ENCODE data around the gene ADCY1.

ADCY1 gene

DNA sequence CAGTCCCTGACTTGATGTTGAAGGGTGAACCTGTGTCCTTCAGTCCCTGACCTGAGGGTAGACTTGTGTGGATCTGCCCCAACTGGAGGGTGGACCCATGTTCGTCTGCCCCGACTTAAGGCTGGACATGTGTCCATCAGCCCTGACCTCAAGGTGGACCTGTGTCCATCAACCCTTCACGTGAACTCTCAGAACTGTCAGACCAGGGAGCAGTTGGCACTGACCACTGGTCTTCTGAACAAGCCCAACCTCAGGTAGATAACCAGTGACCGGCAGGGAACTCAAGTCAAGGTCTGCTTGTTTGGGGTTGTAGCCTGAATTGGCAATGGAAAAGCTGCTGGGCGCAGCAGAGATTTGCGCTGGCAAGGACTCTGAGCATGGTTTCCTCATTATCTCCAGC is 96.5 kb downstream of the ADCY1 start:
- DNase-seq (ENCODE audit: low spot score): no peak

- DNase-seq (ENCODE audit: low spot score): no peak
These were observed 103.2 kb downstream of the ADCY1 start for GRCh38 chr7:45677311-45677900.

DNA sequence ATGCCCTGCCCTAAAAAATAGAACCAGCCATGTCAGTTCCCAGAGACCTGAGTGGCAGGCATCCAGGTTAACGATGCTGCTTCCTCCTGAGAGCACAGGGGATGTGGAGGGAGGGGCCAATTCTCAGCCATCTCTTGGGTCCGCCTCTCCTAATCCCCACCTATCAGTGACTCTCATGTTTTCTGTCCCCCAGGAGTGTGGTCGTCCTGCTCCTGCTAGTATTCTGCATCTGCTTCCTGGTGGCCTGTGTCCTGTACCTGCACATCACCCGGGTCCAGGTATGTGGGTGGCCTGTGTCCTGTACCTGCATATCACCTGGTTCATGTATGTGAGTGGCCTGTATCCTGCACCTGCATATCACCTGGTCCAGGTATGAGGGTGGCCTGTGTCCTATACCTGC is 105.3 kb downstream of the ADCY1 start:
- no peak for DNase-seq (ENCODE audit: low spot score)

GRCh38 chr7:45680776-45681175 is 106.6 kb downstream of the ADCY1 start:
- DNase-seq (ENCODE audit: low spot score): no peak

GRCh38 chr7:45681596-45682357 is 107.6 kb downstream of the ADCY1 start:
- no peak for DNase-seq (ENCODE audit: low spot score)

DNA sequence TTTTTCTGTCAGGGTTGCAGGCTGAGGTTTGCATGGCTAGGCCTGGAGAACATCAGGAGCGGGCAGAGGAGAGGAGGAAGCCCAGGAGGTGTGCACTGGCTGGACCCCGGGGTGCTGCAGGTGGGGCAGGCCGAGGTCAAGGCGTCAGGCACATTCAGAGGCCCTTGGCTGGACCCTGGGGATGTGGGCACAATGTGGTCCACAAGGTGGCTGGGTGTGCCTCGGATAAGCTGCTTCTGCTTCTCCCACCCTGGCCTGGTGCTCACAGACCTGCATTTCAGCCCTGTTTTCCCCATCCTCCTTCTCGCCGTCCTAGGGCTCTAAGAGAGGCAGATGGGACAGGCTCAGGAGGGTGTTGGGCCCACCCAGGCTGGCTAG is 108.2 kb downstream of the ADCY1 start:
- no peak for DNase-seq (ENCODE audit: low spot score)

DNA sequence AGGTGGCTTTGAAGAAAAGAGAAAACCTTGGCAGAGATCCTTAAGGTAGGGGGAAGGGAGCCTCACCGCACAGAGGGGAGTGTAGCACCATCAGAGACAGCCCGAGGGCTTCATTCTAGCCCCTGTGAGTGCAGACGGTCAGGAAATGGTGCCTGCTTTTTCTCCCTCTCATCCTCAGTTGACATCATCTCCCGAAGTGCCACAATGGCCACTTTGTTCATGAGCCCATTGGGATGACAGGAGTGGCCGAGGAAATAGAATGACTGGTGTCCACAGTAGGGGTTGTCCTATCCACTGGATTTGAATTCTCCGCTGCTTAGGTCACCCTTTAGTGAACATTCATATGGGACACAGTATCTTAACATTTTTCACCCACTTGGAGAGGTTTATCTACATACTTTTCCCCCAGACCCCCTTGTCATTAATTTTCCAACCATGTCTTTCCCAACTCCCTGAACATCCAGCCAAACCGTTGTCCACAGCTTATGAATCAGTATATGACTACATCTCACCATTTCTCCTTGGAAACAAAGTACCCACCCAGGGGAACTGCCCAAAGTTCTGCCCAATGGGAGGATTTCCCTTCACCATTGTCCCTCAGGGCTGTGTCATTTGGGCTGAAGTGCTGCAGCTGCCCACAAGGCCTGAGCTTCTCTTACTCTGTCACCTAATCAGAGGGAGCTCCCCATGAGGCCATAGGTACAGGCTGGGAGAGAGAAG is 108.8 kb downstream of the ADCY1 start:
- DNase-seq (ENCODE audit: low spot score): no peak

DNA sequence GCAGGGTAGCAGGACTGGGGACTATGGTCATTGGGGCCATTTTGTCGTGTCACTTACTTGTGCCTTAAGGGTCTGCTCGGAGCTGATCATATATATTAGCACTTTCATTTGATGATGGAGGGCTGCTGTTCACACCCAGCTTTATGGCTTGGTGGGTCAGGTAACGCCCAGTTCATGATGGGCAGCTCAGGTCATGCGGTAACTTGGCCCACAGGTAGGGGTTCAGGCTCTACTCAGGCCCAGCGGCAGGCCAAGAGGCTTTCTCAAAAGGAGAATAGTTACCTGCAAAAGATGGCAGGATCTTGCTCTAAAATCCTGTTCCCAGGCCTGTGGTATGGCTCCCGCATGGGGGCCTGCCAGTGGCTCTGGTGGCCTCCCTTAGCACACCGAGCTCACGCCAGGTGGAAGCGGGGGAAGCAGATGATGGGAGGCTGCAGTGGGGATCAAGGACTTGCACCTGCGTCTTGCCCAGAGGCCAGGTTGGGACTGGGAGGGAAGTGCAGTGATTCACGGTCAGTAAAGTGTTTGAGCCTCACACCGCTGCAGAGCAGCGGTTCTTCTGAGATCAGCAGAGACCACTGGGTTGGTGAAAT is 109.5 kb downstream of the ADCY1 start:
- DNase-seq (ENCODE audit: low spot score): no peak

DNA sequence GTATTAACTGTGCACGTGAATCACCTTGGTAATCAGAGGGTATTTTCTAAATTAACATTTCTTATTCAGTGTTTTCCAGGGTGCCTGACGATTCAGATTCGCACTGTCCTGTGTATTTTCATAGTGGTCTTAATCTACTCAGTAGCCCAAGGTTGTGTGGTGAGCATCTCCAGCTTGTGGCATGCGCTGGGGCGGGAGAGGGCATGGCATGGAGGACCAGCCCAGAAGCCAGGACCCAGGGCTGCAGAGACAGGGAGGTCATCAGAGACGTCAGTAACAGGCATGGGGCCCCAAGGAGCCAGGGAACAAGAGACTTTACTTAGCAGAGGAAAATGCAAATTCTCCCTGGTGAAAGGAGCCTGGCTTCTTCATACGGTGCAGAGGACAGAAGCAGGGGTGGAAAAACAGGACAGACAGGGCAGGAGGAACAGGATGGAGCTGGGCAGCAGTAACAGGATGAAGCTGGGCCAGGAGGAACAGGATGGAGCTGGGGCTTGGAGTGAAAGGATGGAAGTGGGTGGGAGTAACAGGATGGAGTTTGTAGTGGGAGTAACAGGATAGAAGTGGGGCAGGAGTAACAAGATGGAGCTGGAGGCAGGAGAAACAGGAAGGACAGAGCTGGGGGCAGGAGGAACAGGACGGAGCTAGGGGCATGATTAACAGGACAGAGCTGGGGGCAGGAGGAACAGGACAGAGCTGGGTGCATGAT is 110.9 kb downstream of the ADCY1 start:
- DNase-seq (ENCODE audit: low spot score): no peak

DNA sequence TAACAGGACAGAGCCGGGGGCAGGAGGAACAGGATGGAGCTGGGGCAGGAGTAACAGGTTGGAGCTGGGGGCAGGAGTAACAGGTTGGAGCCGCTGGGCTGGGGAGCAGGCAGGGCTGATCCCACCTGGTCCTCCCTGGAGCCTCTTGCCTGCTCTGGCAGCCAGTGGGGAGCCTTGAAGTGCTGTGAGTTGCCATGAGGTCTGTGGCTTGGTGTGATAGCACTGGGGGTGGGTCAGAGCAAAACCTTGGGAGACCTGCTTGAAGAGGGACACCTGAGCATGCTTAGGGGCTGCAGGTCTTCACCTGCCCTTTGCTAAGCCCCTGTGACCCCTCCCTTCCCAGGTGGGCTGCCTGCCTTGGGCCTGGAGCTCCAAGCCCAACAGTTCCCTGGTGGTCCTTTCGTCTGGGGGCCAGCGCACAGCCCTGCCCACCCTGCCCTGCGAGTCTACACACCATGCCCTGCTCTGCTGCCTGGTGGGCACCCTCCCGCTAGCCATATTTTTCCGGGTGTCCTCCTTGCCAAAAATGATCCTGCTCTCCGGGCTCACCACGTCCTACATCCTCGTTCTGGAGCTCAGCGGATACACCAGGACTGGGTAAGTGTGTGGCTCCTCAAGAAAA is 111.6 kb downstream of the ADCY1 start:
- DNase-seq (ENCODE audit: low spot score): no peak

- DNase-seq (ENCODE audit: low spot score): no peak
These were observed 112.4 kb downstream of the ADCY1 start for GRCh38 chr7:45686441-45687184.

GRCh38 chr7:45687185-45687560 is 113.0 kb downstream of the ADCY1 start:
- DNase-seq (ENCODE audit: low spot score): no peak

DNA sequence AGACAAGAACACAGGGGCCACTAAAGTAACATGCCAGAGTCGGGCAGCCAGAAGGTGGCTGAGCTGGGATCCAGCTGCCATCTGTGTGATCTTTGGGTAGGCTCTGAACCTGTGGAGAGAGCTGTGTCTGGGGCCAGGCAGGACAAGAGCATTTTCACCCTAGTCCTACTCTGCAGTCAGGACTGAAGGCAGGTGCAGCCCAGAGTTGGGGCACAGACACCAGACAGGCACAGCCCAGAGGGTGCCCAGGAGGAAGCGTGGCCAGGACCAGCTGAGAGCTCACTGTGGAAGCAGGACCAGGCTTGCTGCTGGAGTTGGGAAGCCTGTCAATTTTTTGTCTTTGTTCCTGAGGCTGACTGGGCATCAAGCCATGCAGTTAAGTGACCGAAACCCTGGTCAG is 113.6 kb downstream of the ADCY1 start:
- no peak for DNase-seq (ENCODE audit: low spot score)

DNA sequence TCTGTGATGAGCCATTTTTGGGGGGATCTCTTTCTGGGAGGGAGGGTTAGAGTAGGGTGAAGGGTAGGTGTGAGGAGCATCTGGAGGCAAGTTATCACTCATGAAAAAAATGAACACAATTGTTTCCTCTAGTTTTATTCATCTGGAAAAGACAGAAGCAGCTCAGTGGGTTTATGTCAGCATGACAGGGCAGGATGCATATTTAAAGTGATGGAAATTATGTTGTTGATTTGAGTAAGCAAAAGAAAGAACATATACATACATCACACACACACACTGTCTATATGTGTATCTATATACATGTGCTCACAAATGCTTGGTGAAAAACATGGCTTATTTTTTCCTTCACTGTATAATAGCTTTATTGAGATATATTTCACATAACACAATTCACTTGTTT is 114.2 kb downstream of the ADCY1 start:
- DNase-seq (ENCODE audit: low spot score): no peak

DNA sequence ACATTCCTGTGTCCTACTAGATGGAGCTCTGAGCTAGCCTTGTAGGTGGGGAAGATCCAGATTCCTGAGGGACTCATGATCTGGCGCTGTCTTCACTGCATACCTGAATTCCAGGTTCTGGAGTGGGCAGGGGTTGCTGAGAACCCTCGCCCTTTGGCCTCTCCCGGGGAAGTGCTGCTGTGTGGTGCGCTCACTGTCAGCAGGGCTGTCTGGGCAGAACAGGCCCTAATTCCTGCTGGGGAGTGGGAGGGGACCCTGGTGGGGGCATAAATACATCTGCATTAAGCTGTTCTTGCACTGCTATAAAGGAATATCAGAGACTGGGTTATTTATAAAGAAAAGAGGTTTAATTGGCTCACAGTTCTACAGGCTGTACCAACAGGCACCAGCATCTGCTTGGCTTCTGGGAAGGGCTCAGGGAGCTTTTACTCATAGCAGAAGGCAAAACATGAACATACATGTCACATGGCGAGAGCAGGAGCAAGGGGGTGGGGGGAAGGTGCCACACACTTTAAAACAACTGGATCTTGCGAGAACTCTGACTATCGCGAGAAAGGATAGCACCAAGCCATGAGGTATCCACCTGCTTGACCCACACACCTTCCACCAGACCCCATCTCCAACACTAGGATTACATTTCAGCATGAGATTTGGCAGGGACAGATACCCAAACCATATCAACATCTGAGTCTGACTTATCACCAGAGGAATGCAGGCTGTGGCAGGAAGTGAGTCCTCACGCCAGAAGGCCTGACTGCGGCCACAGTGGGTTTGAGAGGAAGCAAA is 115.0 kb downstream of the ADCY1 start:
- no peak for DNase-seq (ENCODE audit: low spot score)

- DNase-seq (ENCODE audit: low spot score): no peak
These were observed 115.9 kb downstream of the ADCY1 start for GRCh38 chr7:45689797-45690761.

GRCh38 chr7:45690762-45691150 is 116.6 kb downstream of the ADCY1 start:
- no peak for DNase-seq (ENCODE audit: low spot score)

- no peak for DNase-seq (ENCODE audit: low spot score)
These were observed 117.0 kb downstream of the ADCY1 start for GRCh38 chr7:45691155-45691656.

GRCh38 chr7:45692031-45692430 is 117.9 kb downstream of the ADCY1 start:
- no peak for DNase-seq (ENCODE audit: low spot score)

All from germinal center (tissue), 1 donor.